CD4-positive, alpha-beta T cell treated with Interleukin-15 for 1 hour (primary cell): ENCODE data around the gene SMIM32.

Experiments used
- DNase-seq: peaks from one replicate; pipeline ENCODE4 v3.0.0-alpha.2; 2020

The SMIM32 gene

GRCh38 chr5:136206361-136206760 is 13.4 kb upstream of the SMIM32 start:
- no peak for DNase-seq

- no peak for DNase-seq
Observed at GRCh38 chr5:136205941-136206340, 13.0 kb upstream of the SMIM32 start.

- DNase-seq = no peak
Observed at GRCh38 chr5:136205061-136205702, 12.2 kb upstream of the SMIM32 start.

GRCh38 chr5:136203303-136203922 is 10.5 kb upstream of the SMIM32 start:
- DNase-seq = no peak

GRCh38 chr5:136202469-136203205 is 9.7 kb upstream of the SMIM32 start:
- no peak for DNase-seq

GRCh38 chr5:136201870-136202269 is 8.9 kb upstream of the SMIM32 start:
- no peak for DNase-seq

GRCh38 chr5:136200761-136201160 is 7.8 kb upstream of the SMIM32 start:
- DNase-seq = no peak

- no peak for DNase-seq
Observed at GRCh38 chr5:136200130-136200529, 7.2 kb upstream of the SMIM32 start.

GRCh38 chr5:136199408-136199807 is 6.4 kb upstream of the SMIM32 start:
- no peak for DNase-seq

GRCh38 chr5:136198453-136198852 is 5.5 kb upstream of the SMIM32 start:
- no peak for DNase-seq

GRCh38 chr5:136197462-136198142 is 4.6 kb upstream of the SMIM32 start:
- DNase-seq = no peak

- DNase-seq = no peak
Observed at GRCh38 chr5:136195971-136196820, 3.2 kb upstream of the SMIM32 start.

- no peak for DNase-seq
Observed at GRCh38 chr5:136194576-136194975, 1.6 kb upstream of the SMIM32 start.

- no peak for DNase-seq
Observed at GRCh38 chr5:136193322-136193935, 467 bp upstream of the SMIM32 start.

GRCh38 chr5:136192015-136192525 is 892 bp downstream of the SMIM32 start:
- DNase-seq = no peak

GRCh38 chr5:136191304-136192014 is 1.5 kb downstream of the SMIM32 start:
- no peak for DNase-seq

GRCh38 chr5:136190904-136191303 is 2.1 kb downstream of the SMIM32 start:
- DNase-seq = no peak

GRCh38 chr5:136190091-136190720 is 2.8 kb downstream of the SMIM32 start:
- DNase-seq = no peak

GRCh38 chr5:136188859-136189258 is 4.1 kb downstream of the SMIM32 start:
- no peak for DNase-seq

- no peak for DNase-seq
Observed at GRCh38 chr5:136186796-136187195, 6.2 kb downstream of the SMIM32 start.
